Tibial artery (tissue), 4 donors: ENCODE data around the gene CFAP299.
"Not testable (repeated sequence)": the region's sequence is repeated elsewhere in the genome, so short reads cannot be mapped to it uniquely, and the experiment has no call there.

Source experiments
- DNase-seq, 2 donors: peaks; one replicate each; pipeline ENCODE4 v3.0.0-alpha.2; 2019
- H3K27ac ChIP-seq, 2 donors: fragments of 200-600 bp; sonication (generic) in 1 of 2; 1 replicate in 1 of 2; 2 replicates in 1 of 2; pipeline ENCODE4 v1.5.1; 2018 to 2019; ENCODE audit warnings: mild to moderate bottlenecking in 1 of 2
- H3K27me3 ChIP-seq, 2 donors: fragments of 200-600 bp; sonication (generic) in 1 of 2; one replicate each; pipeline versions ENCODE4 v1.5.1 to v1.6.0; 2016 to 2019
- H3K36me3 ChIP-seq, 3 donors: fragments of 200-600 bp; sonication (generic) in 2 of 3; one replicate each; pipeline ENCODE4 v1.5.1; 2016 to 2019; ENCODE audit warnings: mild to moderate bottlenecking in 2 of 3
- H3K4me1 ChIP-seq, 4 donors: fragments of 200-600 bp; sonication (generic) in 2 of 4; 1 replicate in 3 of 4; 2 replicates in 1 of 4; pipeline ENCODE4 v1.5.1; 2016 to 2019
- H3K4me3 ChIP-seq, 2 donors: fragments of 200-600 bp; sonication (generic) in 1 of 2; 1 replicate in 1 of 2; 2 replicates in 1 of 2; pipeline ENCODE4 v1.5.1; 2018 to 2019; ENCODE audit warnings: mild to moderate bottlenecking in 2 of 2
- H3K9me3 ChIP-seq, 3 donors: fragments of 200-600 bp; sonication (generic) in 1 of 3; one replicate each; pipeline ENCODE4 v1.5.1; 2016 to 2019
- CTCF ChIP-seq, 2 experiments: fragments of 200-600 bp in 1 of 2; fragments of 450-650 bp in 1 of 2; IDR thresholded peaks; one replicate each; pipeline ENCODE4 v1.5.1; 2017 to 2019; ENCODE audit warnings: antibody characterized with exemption in 2 of 2, mild to moderate bottlenecking in 1 of 2, moderate library complexity in 1 of 2
- intact Hi-C: fragments of 100-400 bp; cut with DNase I; formaldehyde crosslinking; loops from one replicate; pipeline ENCODE4 v1.15.0; 2023; ENCODE audit warnings: low total_unique reads

Gene CFAP299

GRCh38 chr4:80331693-80332092, 3.8 kb upstream of the CFAP299 start:
- intact Hi-C loops = no loop called here
- Histone ChIP-seq H3K9me3 (no peaks in the 10 kb centered on the region), H3K36me3 (no peaks in the 10 kb centered on the region), H3K27me3 (peaks cover 0 to 16% of the 10 kb centered on the region in 2 donors), H3K27ac (no peak overlapping the region), H3K4me3 (no peak overlapping the region), H3K4me1 (peaks cover 0 to 12% (median 9%) of the 10 kb centered on the region in 4 donors)
- no peak for TF ChIP-seq CTCF (IDR thresholded peaks at IDR 0.05)
- no peak for DNase-seq

- H3K4me1 ChIP-seq = peaks cover 0 to 12% (median 9%) of the 10 kb centered on the region in 4 donors
- H3K36me3 ChIP-seq = no peaks in the 10 kb centered on the region
- peaks cover 0 to 16% of the 10 kb centered on the region in 2 donors for H3K27me3 ChIP-seq
- no peak overlapping the region for H3K4me3 ChIP-seq
- H3K9me3 ChIP-seq = no peaks in the 10 kb centered on the region
- no peak for DNase-seq
- no peak overlapping the region for H3K27ac ChIP-seq
- intact Hi-C loops = no loop called here
- no peak for TF ChIP-seq CTCF (IDR thresholded peaks at IDR 0.05)
Observed at GRCh38 chr4:80333121-80333520, 2.4 kb upstream of the CFAP299 start.

GRCh38 chr4:80334568-80334967, 962 bp upstream of the CFAP299 start:
- TF ChIP-seq CTCF (IDR thresholded peaks at IDR 0.05) = no peak
- no peak overlapping the region for H3K27ac ChIP-seq
- no peaks in the 10 kb centered on the region for H3K36me3 ChIP-seq
- DNase-seq = no peak
- peaks cover 0 to 12% (median 9%) of the 10 kb centered on the region in 4 donors for H3K4me1 ChIP-seq
- H3K4me3 ChIP-seq = no peak overlapping the region
- intact Hi-C loops = no loop called here
- H3K9me3 ChIP-seq = no peaks in the 10 kb centered on the region
- H3K27me3 ChIP-seq = peaks cover 0 to 19% of the 10 kb centered on the region in 2 donors

- H3K27me3 ChIP-seq = peaks cover 0 to 19% of the 10 kb centered on the region in 2 donors
- H3K36me3 ChIP-seq = no peaks in the 10 kb centered on the region
- DNase-seq = no peak
- H3K27ac ChIP-seq = no peak overlapping the region
- H3K9me3 ChIP-seq = no peaks in the 10 kb centered on the region
- H3K4me1 ChIP-seq = peaks cover 0 to 12% (median 9%) of the 10 kb centered on the region in 4 donors
- peak overlapping the region; percentile 44 to 53 for H3K4me3 ChIP-seq
- intact Hi-C loops = no loop called here
- TF ChIP-seq CTCF (IDR thresholded peaks at IDR 0.05) = no peak
Observed at GRCh38 chr4:80335226-80335553, 340 bp upstream of the CFAP299 start.

GRCh38 chr4:80336582-80336981, 1.1 kb downstream of the CFAP299 start:
- Histone ChIP-seq H3K4me3 (no peak overlapping the region), H3K27me3 (peaks cover 0 to 19% of the 10 kb centered on the region in 2 donors), H3K9me3 (peaks cover 0 to under 1% (median 0%) of the 10 kb centered on the region in 3 donors), H3K4me1 (peaks cover 0 to 12% (median 9%) of the 10 kb centered on the region in 4 donors), H3K27ac (no peak overlapping the region), H3K36me3 (no peaks in the 10 kb centered on the region)
- TF ChIP-seq CTCF (IDR thresholded peaks at IDR 0.05) = no peak
- intact Hi-C loops = no loop called here
- DNase-seq = no peak

DNA sequence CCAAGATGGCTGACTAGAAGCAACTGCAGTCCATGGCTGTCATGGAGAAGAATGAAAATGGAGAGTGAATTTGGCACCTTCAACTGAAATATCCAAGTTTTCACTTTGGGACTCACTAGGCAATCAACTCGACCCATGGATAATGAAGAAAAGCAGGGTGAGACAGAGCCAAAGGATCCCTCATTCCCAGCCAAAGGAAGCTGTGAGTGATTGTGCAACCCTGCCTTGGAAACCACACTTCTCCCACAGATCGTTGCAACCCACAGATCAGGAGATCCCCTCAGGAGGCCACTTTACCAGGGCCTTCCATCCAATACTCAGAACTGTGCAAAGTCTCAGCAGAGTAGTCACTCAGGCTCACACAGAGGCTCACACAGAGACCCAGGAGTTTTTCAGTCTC, 4.5 kb downstream of the CFAP299 start:
- intact Hi-C loops = no loop called here
- no peak for DNase-seq

GRCh38 chr4:80342684-80343083, 7.2 kb downstream of the CFAP299 start:
- H3K27ac ChIP-seq, H3K27me3 ChIP-seq, H3K36me3 ChIP-seq, H3K4me1 ChIP-seq, DNase-seq, H3K4me3 ChIP-seq, intact Hi-C loops: not testable (repeated sequence)
- peaks cover 0 to 16% (median 3%) of the 10 kb centered on the region in 3 donors for H3K9me3 ChIP-seq

More for the DNA sequence above, 4.5 kb downstream of the CFAP299 start:
- Histone ChIP-seq H3K4me1 (peaks cover 0 to 12% (median 9%) of the 10 kb centered on the region in 4 donors), H3K36me3 (no peaks in the 10 kb centered on the region), H3K9me3 (peaks cover 0 to 16% (median 3%) of the 10 kb centered on the region in 3 donors), H3K27ac (no peak overlapping the region), H3K27me3 (peaks cover 0 to 9% of the 10 kb centered on the region in 2 donors), H3K4me3 (no peak overlapping the region)
- TF ChIP-seq CTCF (IDR thresholded peaks at IDR 0.05) = no peak
